Parathyroid adenoma (tissue), 2 donors: Measurements from ENCODE around the gene RSBN1.

ENCODE experiments used
- H2AFZ ChIP-seq: fragments of 300-600 bp; sonication (generic); one replicate; pipeline ENCODE4 v1.7.0; 2017; ENCODE audit warnings: antibody characterized with exemption, mild to moderate bottlenecking
- H3K27ac ChIP-seq: fragments of 300-600 bp; sonication (generic); one replicate; pipeline ENCODE4 v1.7.0; 2017
- H3K27me3 ChIP-seq: fragments of 300-600 bp; sonication (generic); one replicate; pipeline ENCODE4 v1.7.0; 2017; ENCODE audit warnings: low read length; ENCODE audit not compliant: control insufficient read depth, insufficient read depth
- H3K36me3 ChIP-seq: fragments of 300-600 bp; sonication (generic); one replicate; pipeline ENCODE4 v1.7.0; 2017; ENCODE audit warnings: low read length; ENCODE audit not compliant: control insufficient read depth, insufficient read depth
- H3K4me1 ChIP-seq: fragments of 300-600 bp; sonication (generic); one replicate; pipeline ENCODE4 v1.7.0; 2017; ENCODE audit warnings: control low read depth
- H3K4me2 ChIP-seq: fragments of 300-600 bp; sonication (generic); one replicate; pipeline ENCODE4 v1.7.0; 2017; ENCODE audit warnings: low read length
- H3K4me3 ChIP-seq: fragments of 300-600 bp; sonication (generic); one replicate; pipeline ENCODE4 v1.7.0; 2017; ENCODE audit warnings: low read depth, low read length
- H3K79me2 ChIP-seq: fragments of 300-600 bp; sonication (generic); one replicate; pipeline ENCODE4 v1.7.0; 2017; ENCODE audit warnings: control low read depth
- H3K9ac ChIP-seq: fragments of 300-600 bp; sonication (generic); one replicate; pipeline ENCODE4 v1.7.0; 2017; ENCODE audit warnings: mild to moderate bottlenecking
- H3K9me3 ChIP-seq: fragments of 300-600 bp; sonication (generic); one replicate; pipeline ENCODE4 v1.7.0; 2017; ENCODE audit warnings: low read length; ENCODE audit not compliant: control insufficient read depth
- CTCF ChIP-seq: fragments of 300-600 bp; sonication (generic); IDR thresholded peaks from one replicate; pipeline ENCODE4 v1.7.0; 2017; ENCODE audit warnings: antibody characterized with exemption, mild to moderate bottlenecking
- donor health status: primary hyperparathyroidism.

RSBN1 gene

DNA sequence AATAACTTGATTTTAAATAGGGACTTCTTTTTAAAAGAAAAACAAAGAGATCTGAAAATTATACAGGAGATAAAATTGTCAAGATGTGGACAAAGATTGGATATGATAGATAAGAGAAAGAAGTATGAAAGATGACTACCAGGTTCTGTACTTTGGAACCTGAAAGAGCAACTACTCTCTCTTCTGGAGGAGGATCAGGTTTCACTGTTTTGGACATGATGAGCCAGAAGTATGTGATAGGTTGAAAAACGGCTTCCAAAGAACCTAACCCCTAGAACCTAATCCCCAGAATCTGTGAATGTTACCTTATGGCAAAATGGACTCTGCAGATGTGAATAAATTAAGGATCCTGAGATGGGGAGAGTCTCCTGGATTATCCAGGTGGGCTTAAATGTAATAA is 26.2 kb downstream of the RSBN1 start:
- H3K27me3 ChIP-seq, result no peaks in the 10 kb centered on the region
- no peaks in the 10 kb centered on the region for H3K9me3 ChIP-seq
- peaks cover 13% of the 10 kb centered on the region for H3K4me1 ChIP-seq
- TF ChIP-seq CTCF, result no peak
- no peak overlapping the region for H3K4me3 ChIP-seq
- no peak overlapping the region for H2AFZ ChIP-seq
- H3K9ac ChIP-seq, result no peak overlapping the region
- H3K36me3 ChIP-seq, result no peaks in the 10 kb centered on the region
- H3K4me2 ChIP-seq, result no peak overlapping the region
- H3K79me2 ChIP-seq, result peaks cover 9% of the 10 kb centered on the region
- no peak overlapping the region for H3K27ac ChIP-seq

DNA sequence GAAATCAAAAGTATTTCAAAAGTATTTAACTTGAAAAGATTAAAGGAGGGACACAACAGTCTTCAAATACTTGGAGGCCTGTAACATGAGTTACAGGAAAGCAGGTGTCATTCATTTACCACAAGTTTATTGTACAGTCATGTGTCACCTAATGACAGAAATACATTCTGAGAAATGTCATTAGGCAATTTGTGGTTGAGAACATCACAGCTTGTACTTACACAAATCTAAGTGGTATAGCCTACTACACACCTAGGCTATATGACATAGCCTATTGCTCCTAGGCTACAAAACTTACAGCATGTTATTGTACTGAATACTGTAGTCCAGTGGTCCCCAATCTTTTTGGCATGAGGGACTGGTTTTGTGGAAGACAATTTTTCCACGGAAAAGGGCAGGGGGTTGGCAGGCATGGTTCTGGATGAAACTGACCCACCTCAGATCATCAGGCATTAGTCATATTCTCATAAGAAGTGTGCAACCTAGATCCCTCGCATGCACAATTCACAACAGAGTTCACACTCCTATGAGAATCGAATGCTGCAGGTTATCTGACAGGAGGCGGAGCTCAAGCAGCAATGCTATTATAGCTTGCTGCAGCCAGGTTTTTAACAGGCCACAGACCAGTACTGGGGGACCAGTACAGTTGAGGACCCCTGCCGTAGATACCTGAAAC is 28.0 kb downstream of the RSBN1 start:
- H3K4me1 ChIP-seq, result peaks cover 13% of the 10 kb centered on the region
- H3K27ac ChIP-seq, result no peak overlapping the region
- no peak overlapping the region for H3K4me2 ChIP-seq

GRCh38 chr1:113783254-113784103 is 28.8 kb downstream of the RSBN1 start:
- H3K36me3 ChIP-seq, result no peaks in the 10 kb centered on the region
- H3K9me3 ChIP-seq, result no peaks in the 10 kb centered on the region
- H2AFZ ChIP-seq, result no peak overlapping the region
- H3K79me2 ChIP-seq, result peaks cover 11% of the 10 kb centered on the region
- peaks cover 13% of the 10 kb centered on the region for H3K4me1 ChIP-seq
- no peak for TF ChIP-seq CTCF
- H3K27me3 ChIP-seq, result no peaks in the 10 kb centered on the region
- H3K9ac ChIP-seq, result no peak overlapping the region
- no peak overlapping the region for H3K4me2 ChIP-seq
- no peak overlapping the region for H3K27ac ChIP-seq
- no peak overlapping the region for H3K4me3 ChIP-seq

More for the DNA sequence above, 28.0 kb downstream of the RSBN1 start:
- H2AFZ ChIP-seq, result no peak overlapping the region
- no peak for TF ChIP-seq CTCF
- H3K36me3 ChIP-seq, result no peaks in the 10 kb centered on the region
- no peak overlapping the region for H3K4me3 ChIP-seq
- peaks cover 12% of the 10 kb centered on the region for H3K79me2 ChIP-seq
- H3K9me3 ChIP-seq, result no peaks in the 10 kb centered on the region
- H3K27me3 ChIP-seq, result no peaks in the 10 kb centered on the region
- H3K9ac ChIP-seq, result no peak overlapping the region

GRCh38 chr1:113782406-113782805 is 29.9 kb downstream of the RSBN1 start:
- no peaks in the 10 kb centered on the region for H3K27me3 ChIP-seq
- H3K27ac ChIP-seq, result no peak overlapping the region
- H3K79me2 ChIP-seq, result peaks cover 14% of the 10 kb centered on the region
- no peaks in the 10 kb centered on the region for H3K9me3 ChIP-seq
- H3K4me2 ChIP-seq, result no peak overlapping the region
- peaks cover 13% of the 10 kb centered on the region for H3K4me1 ChIP-seq
- no peak overlapping the region for H3K9ac ChIP-seq
- TF ChIP-seq CTCF, result no peak
- no peaks in the 10 kb centered on the region for H3K36me3 ChIP-seq
- no peak overlapping the region for H2AFZ ChIP-seq
- no peak overlapping the region for H3K4me3 ChIP-seq
